ENCODE results near the gene TTC7B.
A peak's percentile ranks its signal among the peaks of the same experiment; 100 is the strongest.
"Not testable (repeated sequence)": the region's sequence is repeated elsewhere in the genome, so short reads cannot be mapped to it uniquely, and the experiment has no call there.

TTC7B gene

GRCh38 chr14:90527978-90528377 lies 288.3 kb downstream of the TTC7B start:
- DNase-seq (ENCODE audit: low read depth in 2 of 2): no peak

- not testable (repeated sequence) for DNase-seq (ENCODE audit: low read depth in 2 of 2)
Measured at GRCh38 chr14:90526536-90526935, 289.7 kb downstream of the TTC7B start.

- DNase-seq (ENCODE audit: low read depth in 2 of 2): not testable (repeated sequence)
Measured at GRCh38 chr14:90525353-90526028, 290.7 kb downstream of the TTC7B start.

DNA sequence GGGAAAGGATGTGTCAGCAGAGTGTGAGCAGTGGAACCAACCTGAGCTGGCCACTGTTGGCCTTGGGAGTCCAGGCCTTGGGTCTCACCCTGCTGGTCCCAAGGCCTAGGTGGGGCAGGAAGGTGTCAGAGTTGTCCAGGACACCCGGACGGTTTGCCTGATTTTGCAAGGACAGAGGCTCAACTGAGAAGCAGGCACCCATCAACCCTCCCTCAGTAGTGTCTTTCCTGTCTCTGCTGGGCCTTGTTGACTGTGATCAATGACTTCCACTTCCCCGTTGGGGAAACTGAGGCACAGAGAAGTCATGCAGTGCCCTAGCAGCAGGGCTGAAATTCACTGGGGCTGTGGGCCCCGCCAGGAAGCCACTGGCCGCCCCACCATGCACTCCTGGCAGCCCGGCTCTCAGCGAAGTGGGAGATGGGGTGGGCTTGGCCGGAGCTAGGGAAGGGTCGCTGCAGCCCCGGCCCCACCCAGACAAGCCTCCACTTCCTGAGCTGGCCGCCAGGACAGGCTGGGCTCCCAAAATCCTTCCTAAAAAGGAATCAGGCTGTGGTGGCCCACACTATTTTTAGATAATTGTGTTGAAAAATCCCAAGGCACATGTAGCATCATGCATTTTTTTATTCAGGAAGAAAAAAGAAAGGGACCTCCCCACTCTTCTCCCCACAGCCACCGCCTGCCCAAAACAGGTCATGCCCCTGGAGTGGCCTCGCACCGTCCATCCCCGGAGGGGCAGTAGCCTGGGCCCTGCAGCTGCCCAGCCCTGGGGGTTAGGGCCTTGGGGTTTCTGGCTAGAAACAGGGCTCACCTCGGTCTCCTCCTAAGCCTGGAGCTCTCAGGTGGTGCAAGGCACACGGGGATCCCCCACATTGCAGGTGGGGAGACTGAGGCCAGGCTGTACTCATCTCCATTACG lies 292.0 kb downstream of the TTC7B start:
- no peak for DNase-seq (ENCODE audit: low read depth in 2 of 2)

GRCh38 chr14:90523544-90523943 lies 292.7 kb downstream of the TTC7B start:
- no peak for DNase-seq (ENCODE audit: low read depth in 2 of 2)

DNA sequence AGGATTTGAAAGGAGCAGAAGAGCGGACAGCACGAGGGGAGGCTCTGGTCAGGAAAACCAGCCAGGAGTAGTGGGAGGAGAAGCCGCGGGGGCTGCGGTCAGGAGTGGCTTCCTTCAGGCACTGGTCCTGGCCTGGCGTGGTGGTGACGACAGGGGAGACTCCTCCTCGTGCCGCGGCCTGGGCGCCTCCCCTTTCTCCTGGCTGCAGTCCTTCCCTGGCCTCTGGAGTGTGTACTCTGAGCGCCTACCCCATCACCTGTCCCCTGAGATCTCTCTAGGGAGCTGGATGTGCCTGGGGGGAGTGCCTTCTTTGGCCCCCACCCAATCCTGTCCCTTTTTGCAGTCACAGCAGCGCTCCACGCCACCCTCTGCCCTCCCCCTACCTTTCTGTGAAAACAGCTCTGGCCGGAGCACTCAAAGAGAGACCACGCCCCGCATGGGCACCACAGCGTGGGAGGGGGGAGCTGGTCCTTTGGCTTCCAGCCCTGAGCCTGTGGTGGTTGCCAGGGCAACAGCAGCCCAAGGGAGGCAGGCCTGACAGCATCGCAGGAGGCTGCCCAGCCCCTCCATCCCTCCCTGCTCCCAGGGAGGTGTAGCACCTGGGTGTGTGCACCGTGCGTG lies 293.5 kb downstream of the TTC7B start:
- DNase-seq (ENCODE audit: low read depth in 2 of 2): no peak

GRCh38 chr14:90521930-90522483 lies 294.2 kb downstream of the TTC7B start:
- no peak for DNase-seq (ENCODE audit: low read depth in 2 of 2)

DNA sequence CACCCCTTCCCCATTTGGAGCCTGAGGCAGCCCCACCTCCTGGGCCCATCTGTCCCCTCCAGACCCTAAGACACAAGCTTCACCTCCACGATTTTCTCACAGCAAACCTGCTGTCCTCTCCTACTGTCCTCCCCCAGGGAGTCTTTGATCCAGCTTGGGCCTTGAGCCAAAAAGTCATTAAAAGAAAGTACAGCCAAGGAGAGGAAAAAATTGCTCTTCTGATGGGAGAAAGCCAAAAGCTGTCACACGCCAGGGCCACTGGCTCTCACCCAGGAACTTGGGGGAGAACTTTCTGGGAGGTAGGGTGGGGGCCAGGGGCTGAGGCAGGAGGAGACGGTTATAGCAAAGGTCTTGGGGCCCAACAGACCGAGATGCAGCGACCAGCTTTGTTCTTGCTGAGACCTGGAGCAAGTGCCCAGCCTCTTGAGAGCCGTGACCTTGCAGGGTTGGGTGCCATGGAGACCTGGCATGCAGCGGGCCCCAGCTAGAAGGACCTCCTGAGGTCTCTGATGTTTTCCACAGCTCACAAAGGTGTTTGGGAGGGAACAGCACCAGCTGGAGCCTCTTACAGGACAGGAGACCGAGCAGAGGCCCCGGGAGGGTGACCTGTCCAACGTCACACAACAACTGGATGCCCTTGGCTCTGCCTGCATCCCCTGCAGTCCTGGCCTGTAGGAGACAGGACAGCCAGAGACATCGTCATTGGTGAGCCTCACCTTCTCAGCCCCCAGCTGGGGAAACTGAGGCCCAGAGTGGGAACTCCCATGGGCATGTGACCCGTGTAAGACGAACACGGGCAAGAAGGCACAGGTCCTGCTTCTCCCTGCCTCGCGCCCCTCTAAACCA lies 294.9 kb downstream of the TTC7B start:
- DNase-seq (ENCODE audit: low read depth in 2 of 2): no peak

DNA sequence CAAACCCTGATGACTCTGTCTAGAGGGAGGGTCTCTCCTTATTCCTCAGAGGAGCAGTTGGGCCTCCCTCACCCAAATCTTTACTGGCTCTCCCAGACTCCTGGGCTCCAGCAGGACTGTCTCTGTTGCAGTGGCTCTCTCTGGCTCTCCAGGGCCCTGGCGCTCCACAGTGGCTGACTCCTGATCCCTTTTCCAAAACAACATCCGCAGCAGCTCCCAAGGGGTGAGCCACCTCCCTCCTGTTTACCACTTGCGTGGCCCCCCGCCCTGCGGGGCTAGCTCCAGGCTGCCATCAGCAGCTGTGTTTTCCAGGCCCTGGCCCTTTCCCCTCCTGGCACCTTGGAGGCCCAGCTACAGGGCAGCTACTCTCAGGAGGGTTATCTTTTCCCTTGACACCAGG lies 295.9 kb downstream of the TTC7B start:
- DNase-seq (ENCODE audit: low read depth in 2 of 2): no peak

DNA sequence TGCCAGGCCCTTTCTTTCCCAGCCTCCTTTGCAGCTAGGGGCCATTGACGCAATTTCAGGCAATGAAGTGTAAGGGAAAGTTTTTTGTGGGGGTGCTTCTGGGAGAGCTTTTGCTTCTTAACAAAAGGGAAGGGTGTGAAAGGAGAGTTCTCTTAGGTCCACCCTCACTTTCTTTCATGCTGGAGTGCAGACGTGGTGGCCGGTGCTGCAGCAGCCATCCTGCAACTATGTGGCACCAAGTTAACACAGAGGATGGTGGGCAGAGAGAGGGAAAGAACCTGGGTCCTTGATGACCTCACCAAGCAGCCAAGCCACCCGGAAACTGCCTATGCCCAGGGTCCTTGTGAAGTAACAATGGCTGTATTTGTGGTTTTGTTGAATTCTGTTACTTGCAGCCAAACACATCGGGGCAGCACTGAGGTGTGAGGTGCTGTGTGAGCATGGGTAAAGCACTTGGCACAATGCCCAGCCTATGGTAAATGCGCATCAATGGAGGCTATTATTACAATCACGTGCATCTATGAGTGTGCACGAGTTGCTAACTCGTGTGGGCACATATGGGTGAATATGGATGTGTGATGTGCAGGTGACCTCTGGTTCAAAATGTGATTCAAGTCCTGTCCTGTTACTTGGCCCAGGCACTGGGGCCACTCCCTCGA lies 296.8 kb downstream of the TTC7B start:
- no peak for DNase-seq (ENCODE audit: low read depth in 2 of 2)

- peak; percentile 30 to 43 for DNase-seq (ENCODE audit: low read depth in 2 of 2)
Measured at GRCh38 chr14:90518941-90519256, 297.3 kb downstream of the TTC7B start.

DNA sequence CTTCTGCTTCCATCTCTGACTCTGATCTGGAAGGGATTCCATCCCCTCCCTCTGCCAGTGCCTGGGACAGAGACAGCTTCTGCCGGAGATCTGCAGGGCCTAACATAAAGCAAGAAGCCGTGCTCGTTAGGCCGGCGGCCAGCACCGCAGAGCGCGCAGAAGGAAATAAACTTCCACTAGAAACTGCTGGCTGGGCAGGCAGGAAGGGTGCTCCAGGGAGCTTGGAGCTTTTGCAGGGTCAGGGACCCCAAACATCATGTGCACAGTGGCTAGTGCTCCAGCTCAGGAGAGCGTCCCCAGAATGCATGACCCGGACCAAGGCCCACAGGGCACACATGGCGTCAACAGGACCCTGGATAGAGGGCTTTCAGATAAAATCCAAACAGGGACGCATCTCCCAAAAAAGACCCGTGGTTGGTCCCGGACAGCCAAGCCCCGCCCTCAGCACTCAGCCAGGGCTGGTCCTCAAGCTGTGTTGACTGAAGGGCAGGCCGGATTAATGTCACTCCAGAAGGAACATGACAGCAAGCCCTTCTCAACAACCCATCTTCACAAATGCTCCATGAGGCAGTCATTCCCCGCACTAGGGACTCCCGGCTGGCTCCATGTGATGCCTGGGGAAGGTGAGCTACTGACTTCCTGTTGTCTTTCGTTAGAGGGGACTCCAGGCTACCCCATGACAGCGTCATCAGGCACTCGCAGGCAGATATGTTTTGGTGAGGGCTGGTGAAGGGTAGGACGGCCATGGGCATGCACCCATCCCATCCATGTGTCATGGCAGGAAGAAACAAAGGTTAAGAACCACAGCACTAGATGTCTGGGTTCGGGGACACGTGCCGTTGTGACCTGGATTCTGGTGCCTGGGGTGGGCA lies 297.9 kb downstream of the TTC7B start:
- DNase-seq (ENCODE audit: low read depth in 2 of 2): no peak

GRCh38 chr14:90517076-90517841 lies 299.0 kb downstream of the TTC7B start:
- no peak for DNase-seq (ENCODE audit: low read depth in 2 of 2)

DNA sequence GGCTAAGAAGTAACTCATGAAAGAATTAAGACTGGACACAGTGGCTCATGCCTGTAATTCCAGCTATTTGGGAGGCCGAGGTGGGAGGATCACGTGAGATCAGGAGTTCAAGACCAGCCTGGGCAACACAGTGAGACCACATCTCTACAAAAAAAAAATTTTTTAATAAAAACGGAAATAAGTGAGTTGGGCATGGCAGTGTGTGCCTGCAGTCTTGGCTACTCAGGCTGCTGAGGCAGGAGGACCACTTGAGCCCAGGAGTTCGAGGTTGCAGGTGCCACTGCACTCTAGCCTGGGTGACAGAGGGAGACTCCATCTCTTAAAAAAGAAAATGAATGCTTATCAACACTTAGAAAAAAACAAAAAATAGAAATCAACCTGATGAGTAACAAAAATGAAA lies 301.7 kb downstream of the TTC7B start:
- no peak for DNase-seq (ENCODE audit: low read depth in 2 of 2)

DNA sequence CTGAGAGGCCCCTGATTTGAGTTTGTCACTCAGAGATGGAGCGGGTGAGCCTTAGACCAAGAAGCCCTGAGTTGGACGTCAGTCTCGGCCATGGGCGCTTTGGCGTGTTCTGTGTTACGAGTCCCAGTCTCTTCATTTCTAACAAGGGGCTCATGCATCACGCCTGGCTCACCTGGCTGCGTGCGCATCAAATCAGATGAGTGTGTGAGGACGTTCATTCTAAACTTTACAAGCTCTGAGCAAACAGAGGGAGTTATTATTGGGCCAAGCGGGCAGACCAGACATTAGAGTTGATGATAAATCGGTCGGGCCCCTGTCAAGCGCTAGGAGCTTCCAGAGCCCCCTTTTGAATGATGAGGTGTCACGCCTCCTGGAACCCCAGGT lies 302.2 kb downstream of the TTC7B start:
- no peak for DNase-seq (ENCODE audit: low read depth in 2 of 2)

- DNase-seq (ENCODE audit: low read depth in 2 of 2): no peak
Measured at GRCh38 chr14:90513161-90514014, 302.8 kb downstream of the TTC7B start.

GRCh38 chr14:90512329-90512991 lies 303.8 kb downstream of the TTC7B start:
- no peak for DNase-seq (ENCODE audit: low read depth in 2 of 2)

DNA sequence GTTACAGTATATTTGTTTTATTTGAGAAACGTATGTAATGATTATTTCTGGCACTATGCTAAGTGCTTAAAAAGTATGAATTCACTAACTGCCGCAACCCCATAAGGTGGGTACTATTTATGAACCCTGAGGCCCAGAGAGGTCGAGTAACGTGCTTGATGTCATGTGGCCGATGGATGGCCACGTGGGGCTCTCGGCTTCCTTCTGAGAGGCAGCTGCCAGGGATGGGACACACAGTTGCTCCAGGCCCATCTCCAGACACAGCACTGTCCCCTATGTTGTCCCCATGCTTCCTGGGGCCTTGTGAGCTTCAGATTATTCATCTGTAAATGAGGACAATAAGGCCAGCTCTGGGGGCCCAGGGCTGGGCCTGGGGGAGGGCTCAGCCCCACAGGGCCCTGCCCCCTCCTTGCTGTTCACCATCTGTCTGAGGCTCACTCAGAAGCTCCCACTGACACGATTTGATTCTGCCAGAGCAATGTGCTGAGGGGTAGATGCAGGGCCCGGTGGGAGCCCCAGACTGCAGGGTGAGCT lies 304.4 kb downstream of the TTC7B start:
- DNase-seq (ENCODE audit: low read depth in 2 of 2): no peak
